HepG2 (cell line): ENCODE measurements around the gene SFTPA2. TPM values are rescaled to one million over a fixed set of nuclear protein-coding genes. Genes with fewer than 3 reads are reported as not detected.

Experiments
- CHD2 ChIP-seq: IDR thresholded peaks from 2 replicates; pipeline ENCODE4 v1.6.1; 2011; ENCODE audit warnings: low read depth, low read length, improper control_type of control experiment
- HNF1B ChIP-seq: sonication (generic); formaldehyde crosslinking; IDR thresholded peaks from 2 replicates; pipeline ENCODE4 v1.5.1; 2020; ENCODE audit warnings: mild to moderate bottlenecking, moderate library complexity, missing genetic modification reagents
- HNRNPLL ChIP-seq: fragments of 200-400 bp; formaldehyde crosslinking; IDR thresholded peaks from 2 replicates; pipeline ENCODE4 v1.6.1; 2017; ENCODE audit warnings: mild to moderate bottlenecking, low read depth, low read length; ENCODE audit not compliant: poor library complexity, severe bottlenecking
- KDM2A ChIP-seq: sonication (generic); formaldehyde crosslinking; IDR thresholded peaks from 2 replicates; pipeline ENCODE4 v1.4.0; 2020; ENCODE audit warnings: low read depth, missing genetic modification reagents, borderline replicate concordance
- MIXL1 ChIP-seq: IDR thresholded peaks from 2 replicates; pipeline ENCODE4 v1.6.1; 2016
- PBX3 ChIP-seq: sonication (generic); formaldehyde crosslinking; IDR thresholded peaks from 2 replicates; pipeline ENCODE4 v1.8.1; 2023; ENCODE audit warnings: missing genetic modification reagents, inconsistent platforms, borderline replicate concordance
- PHF21A ChIP-seq: sonication (generic); formaldehyde crosslinking; IDR thresholded peaks from 2 replicates; pipeline ENCODE4 v1.5.0; 2020; ENCODE audit warnings: mild to moderate bottlenecking, missing genetic modification reagents
- ZNF589 ChIP-seq: sonication (generic); formaldehyde crosslinking; conservative IDR thresholded peaks from 2 replicates; pipeline ENCODE4 v1.8.0; 2022; ENCODE audit warnings: mild to moderate bottlenecking, moderate library complexity, missing genetic modification reagents
- ZNF766 ChIP-seq: sonication (generic); formaldehyde crosslinking; IDR thresholded peaks from 2 replicates; pipeline ENCODE4 v1.5.0; 2020; ENCODE audit warnings: missing genetic modification reagents, borderline replicate concordance
- polyA plus RNA-seq, 8 experiments: library from polyadenylated mRNA; depleted of rRNA in 3 of 8; stranded (reverse) in 7 of 8; unstranded in 1 of 8; fragments of >200 nt; fragmentation: Illumina TruSeq in 4 of 8; extraction: Trizol in 4 of 8; gene quantifications; 2 replicates each; pipeline versions ENCODE4 v1.2.1 to v1.2.3, GENCODE V29; 2011 to 2016; ENCODE audit warnings: low read depth in 4 of 8, missing spikeins in 1 of 8, mixed read lengths in 1 of 8; ENCODE audit not compliant: insufficient read depth in 1 of 8
- total RNA-seq, 5 experiments: library from RNA; depleted of rRNA; stranded (reverse); fragments of >200 nt; fragmentation: Illumina TruSeq; extraction: Trizol; gene quantifications; 2 replicates each; pipeline ENCODE4 v1.2.3, GENCODE V29; 2016; ENCODE audit warnings: low read depth in 1 of 5
- TF ChIP-seq, protein P1 (sequence below): sonication (generic); formaldehyde crosslinking; IDR thresholded peaks from 2 replicates; pipeline ENCODE4 v1.4.0; 2020; ENCODE audit warnings: missing genetic modification reagents

Gene SFTPA2
- total and polyA plus RNA-seq, 2 of the 13 experiments (the other 11 are each of a cell fraction or from before 2014, with no cell fraction given) = 0.04 TPM; not detected in 1

DNA sequence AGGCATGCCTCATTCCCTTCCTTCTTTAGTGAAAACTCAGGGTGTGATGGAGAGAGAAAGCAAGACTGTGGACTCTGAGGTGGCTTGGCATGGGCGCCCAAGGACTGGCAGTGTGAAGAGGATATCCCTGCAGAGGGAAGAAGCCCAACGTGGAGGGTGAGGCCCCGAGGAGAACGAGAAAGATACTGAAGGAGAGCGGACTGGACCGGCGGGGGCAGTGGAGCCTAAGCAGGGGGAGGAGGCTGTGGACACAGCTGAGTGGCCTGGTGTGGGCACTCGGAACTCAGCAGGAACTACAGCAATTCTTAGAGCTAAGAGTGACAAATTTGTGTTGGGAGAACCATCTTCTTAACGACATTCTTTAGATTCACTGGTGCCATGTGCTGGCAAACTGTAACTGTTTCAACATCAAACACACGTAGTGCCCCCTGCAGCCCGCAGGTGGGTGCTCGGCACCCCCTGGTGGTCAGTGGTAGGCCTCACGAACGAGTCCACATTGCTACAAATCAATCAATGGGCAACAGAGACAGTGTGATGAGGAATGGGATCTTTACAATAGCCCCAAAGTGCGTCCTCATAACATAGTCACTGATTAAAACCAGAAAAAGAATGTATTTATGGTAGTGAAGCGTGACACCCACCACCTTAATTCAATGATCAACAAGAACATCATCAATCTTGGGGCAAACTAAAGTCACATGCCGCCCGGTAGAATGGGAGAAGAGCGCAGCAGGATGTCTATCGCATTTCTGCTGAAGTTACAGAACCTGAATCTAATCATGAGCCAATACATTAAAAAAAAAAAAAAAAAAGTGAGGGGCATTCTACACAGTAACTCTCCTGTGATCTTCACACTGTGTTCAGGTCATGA, 48.5 kb upstream of the SFTPA2 start (continued):
- TF ChIP-seq CHD2 = no peak
- TF ChIP-seq PHF21A (CRISPR knock-in tag) = no peak
- TF ChIP-seq ZNF589 (CRISPR knock-in tag) = no peak
- TF ChIP-seq, protein P1, sequence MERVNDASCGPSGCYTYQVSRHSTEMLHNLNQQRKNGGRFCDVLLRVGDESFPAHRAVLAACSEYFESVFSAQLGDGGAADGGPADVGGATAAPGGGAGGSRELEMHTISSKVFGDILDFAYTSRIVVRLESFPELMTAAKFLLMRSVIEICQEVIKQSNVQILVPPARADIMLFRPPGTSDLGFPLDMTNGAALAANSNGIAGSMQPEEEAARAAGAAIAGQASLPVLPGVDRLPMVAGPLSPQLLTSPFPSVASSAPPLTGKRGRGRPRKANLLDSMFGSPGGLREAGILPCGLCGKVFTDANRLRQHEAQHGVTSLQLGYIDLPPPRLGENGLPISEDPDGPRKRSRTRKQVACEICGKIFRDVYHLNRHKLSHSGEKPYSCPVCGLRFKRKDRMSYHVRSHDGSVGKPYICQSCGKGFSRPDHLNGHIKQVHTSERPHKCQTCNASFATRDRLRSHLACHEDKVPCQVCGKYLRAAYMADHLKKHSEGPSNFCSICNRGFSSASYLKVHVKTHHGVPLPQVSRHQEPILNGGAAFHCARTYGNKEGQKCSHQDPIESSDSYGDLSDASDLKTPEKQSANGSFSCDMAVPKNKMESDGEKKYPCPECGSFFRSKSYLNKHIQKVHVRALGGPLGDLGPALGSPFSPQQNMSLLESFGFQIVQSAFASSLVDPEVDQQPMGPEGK (CRISPR knock-in tag) = peak; percentile 22; the same call in 1 of the 2 replicates
- no peak for TF ChIP-seq PBX3 (CRISPR knock-in tag)
- TF ChIP-seq MIXL1 (CRISPR knock-in tag) = no peak
- no peak for TF ChIP-seq ZNF766 (CRISPR knock-in tag)
- 0 out of 2 replicates have a peak, but pooled peaks have one; percentile 38 for TF ChIP-seq KDM2A (CRISPR knock-in tag)
- no peak for TF ChIP-seq HNRNPLL
- TF ChIP-seq HNF1B = 0 out of 2 replicates have a peak, but pooled peaks have one; percentile 31
- TF ChIP-seq, all 625 proteins: peak for 13
